A673 (cell line): ENCODE results near the gene LARP4B.

Source experiments
- CTCF ChIP-seq: fragments of 300-800, 200-600 bp; sonication (generic); conservative IDR thresholded peaks from 2 replicates; pipeline ENCODE4 v1.5.1; 2017; ENCODE audit warnings: low read depth, mild to moderate bottlenecking, antibody characterized with exemption, low read length, moderate library complexity, mixed read lengths
- EZH2 ChIP-seq: fragments of 200-600 bp; sonication (generic); IDR thresholded peaks from 2 replicates; pipeline ENCODE4 v1.6.1; 2017; ENCODE audit warnings: borderline replicate concordance, low read depth, mild to moderate bottlenecking, mixed read lengths, antibody characterized with exemption, low read length; ENCODE audit not compliant: poor library complexity, severe bottlenecking

GRCh38 chr10:921471-922414 is 9.8 kb downstream of the LARP4B start:
- no peak for TF ChIP-seq CTCF
- TF ChIP-seq EZH2: no peak
